ENCODE data around the gene TOMM6.

GRCh38 chr6:41767112-41767833, 20.2 kb upstream of the TOMM6 start:
- no peak for TF ChIP-seq CTCF (IDR thresholded peaks at IDR 0.05; ENCODE audit: insufficient read depth, low read length, poor library complexity, severe bottlenecking)
- no peak for TF ChIP-seq EZH2phosphoT487 (conservative IDR thresholded peaks at IDR 0.05; ENCODE audit: low read length)

Data from SU-DHL-6 (cell line).